ENCODE results near the gene PRSS12. TPM values are rescaled to one million over a fixed set of nuclear protein-coding genes. Genes with fewer than 3 reads are reported as not detected.

Gene PRSS12
- polyA plus RNA-seq, 1 of the 3 experiments (the other 2 are of a cell fraction) = 137 TPM

DNA sequence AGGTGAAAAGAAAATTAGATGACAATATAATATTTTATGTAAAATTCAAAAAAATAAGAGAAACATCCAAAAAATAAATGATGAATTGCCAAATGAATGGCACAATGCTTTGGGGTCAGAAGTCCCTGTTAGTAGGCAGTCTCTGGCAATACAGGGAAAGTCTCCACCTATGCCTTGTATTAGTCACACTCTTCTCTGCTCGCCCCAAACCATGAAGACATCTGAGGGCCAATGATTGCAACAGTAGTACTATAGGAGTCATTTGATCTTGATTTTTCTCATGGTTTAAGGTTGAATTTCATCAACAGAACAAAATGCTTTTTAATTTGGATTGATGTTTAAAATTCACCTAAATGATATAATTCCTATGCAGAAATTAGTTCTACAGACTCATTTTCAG is 3.9 kb upstream of the PRSS12 start (continued):
- TF ChIP-seq REST (IDR thresholded peaks at IDR 0.05; ENCODE audit: low read depth, low read length) (no peak), EP300 (IDR thresholded peaks at IDR 0.05; ENCODE audit: borderline replicate concordance in 1 of 2, low read depth in 1 of 2, low read length in 1 of 2) (no peak), MXI1 (IDR thresholded peaks at IDR 0.05; ENCODE audit: low read depth, low read length) (no peak), EZH2phosphoT487 (IDR thresholded peaks at IDR 0.05; ENCODE audit: borderline replicate concordance, low read depth) (no peak), GABPA (IDR thresholded peaks at IDR 0.05; ENCODE audit: low read depth) (no peak), FOSL2 (IDR thresholded peaks at IDR 0.05; ENCODE audit: borderline replicate concordance, low read depth) (no peak), YY1 (IDR thresholded peaks at IDR 0.05; ENCODE audit: low read depth) (no peak), MAX (IDR thresholded peaks at IDR 0.05; ENCODE audit: low read depth) (no peak)
- TF ChIP-seq, protein P1, sequence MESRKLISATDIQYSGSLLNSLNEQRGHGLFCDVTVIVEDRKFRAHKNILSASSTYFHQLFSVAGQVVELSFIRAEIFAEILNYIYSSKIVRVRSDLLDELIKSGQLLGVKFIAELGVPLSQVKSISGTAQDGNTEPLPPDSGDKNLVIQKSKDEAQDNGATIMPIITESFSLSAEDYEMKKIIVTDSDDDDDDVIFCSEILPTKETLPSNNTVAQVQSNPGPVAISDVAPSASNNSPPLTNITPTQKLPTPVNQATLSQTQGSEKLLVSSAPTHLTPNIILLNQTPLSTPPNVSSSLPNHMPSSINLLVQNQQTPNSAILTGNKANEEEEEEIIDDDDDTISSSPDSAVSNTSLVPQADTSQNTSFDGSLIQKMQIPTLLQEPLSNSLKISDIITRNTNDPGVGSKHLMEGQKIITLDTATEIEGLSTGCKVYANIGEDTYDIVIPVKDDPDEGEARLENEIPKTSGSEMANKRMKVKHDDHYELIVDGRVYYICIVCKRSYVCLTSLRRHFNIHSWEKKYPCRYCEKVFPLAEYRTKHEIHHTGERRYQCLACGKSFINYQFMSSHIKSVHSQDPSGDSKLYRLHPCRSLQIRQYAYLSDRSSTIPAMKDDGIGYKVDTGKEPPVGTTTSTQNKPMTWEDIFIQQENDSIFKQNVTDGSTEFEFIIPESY (IDR thresholded peaks at IDR 0.05; ENCODE audit: borderline replicate concordance, low read depth) = no peak

DNA sequence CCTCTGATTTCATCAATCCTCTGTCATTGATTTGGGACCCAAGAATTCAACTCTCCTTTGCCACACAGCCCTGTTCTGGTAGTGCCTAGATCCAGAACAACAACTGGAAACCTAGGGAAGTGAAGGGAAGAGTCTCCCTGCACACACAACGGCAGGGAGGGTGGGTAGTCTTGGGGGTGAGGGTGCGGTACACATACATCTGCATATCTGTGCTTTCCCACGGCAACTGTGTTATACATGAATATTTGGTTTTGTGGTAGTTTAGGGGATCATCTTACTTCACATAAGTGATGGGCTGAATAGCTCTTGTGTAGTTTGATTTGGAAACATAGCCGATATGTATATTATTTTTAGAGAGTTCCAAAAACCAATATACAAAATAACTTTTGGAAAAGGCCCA is 3.3 kb upstream of the PRSS12 start:
- Histone ChIP-seq H3K4me3 (ENCODE audit: low read depth in 2 of 2, low read length in 1 of 2) (no peak overlapping the region), H3K36me3 (replicated peaks in 1 of 2; ENCODE audit: control insufficient read depth in 1 of 2, insufficient read depth in 2 of 2, low read length in 1 of 2) (no peaks in the 10 kb centered on the region), H3F3A (replicated peaks; ENCODE audit: insufficient read depth) (peaks cover 9% of the 10 kb centered on the region), H2AFZ (ENCODE audit: low read depth) (no peak overlapping the region), H3K27ac (ENCODE audit: low read depth in 2 of 2, low read length in 1 of 2) (no peak overlapping the region), H3K9ac (no peak overlapping the region), H3K27me3 (ENCODE audit: insufficient read depth) (no peaks in the 10 kb centered on the region), H4K20me1 (ENCODE audit: insufficient read depth) (no peaks in the 10 kb centered on the region), H3K79me2 (ENCODE audit: insufficient read depth) (peaks cover 16% of the 10 kb centered on the region; the same call in 1 of the 2 replicates), H3K9me2 (no peaks in the 10 kb centered on the region), H3K4me1 (ENCODE audit: control insufficient read depth in 1 of 2, insufficient read depth in 2 of 2, low read depth in 1 of 2, low read length in 1 of 2) (peaks cover 3 to 12% of the 10 kb centered on the region in 2 experiments; a peak in 2 of 4 replicates), H3K9me3 (no peaks in the 10 kb centered on the region), H3K4me2 (no peak overlapping the region)
- TF ChIP-seq GABPA (IDR thresholded peaks at IDR 0.05; ENCODE audit: low read depth) (no peak), POLR2AphosphoS5 (IDR thresholded peaks at IDR 0.05; ENCODE audit: low read depth, low read length) (no peak), CTCF (IDR thresholded peaks at IDR 0.05) (no peak), RXRA (IDR thresholded peaks at IDR 0.05; ENCODE audit: borderline replicate concordance, low read depth) (no peak), NFIC (IDR thresholded peaks at IDR 0.05; ENCODE audit: borderline replicate concordance) (no peak), USF1 (IDR thresholded peaks at IDR 0.05; ENCODE audit: borderline replicate concordance, low read depth) (no peak), TEAD4 (IDR thresholded peaks at IDR 0.05; ENCODE audit: borderline replicate concordance, insufficient read depth) (no peak), GATA2 (CRISPR knock-in tag; IDR thresholded peaks at IDR 0.05) (no peak), RCOR1 (IDR thresholded peaks at IDR 0.05; ENCODE audit: low read length) (no peak), ELF1 (IDR thresholded peaks at IDR 0.05) (no peak), TAF1 (IDR thresholded peaks at IDR 0.05; ENCODE audit: borderline replicate concordance, low read depth, low read length) (no peak), CHD2 (IDR thresholded peaks at IDR 0.05; ENCODE audit: low read length, partially characterized antibody) (no peak), FOXJ3 (CRISPR knock-in tag; IDR thresholded peaks at IDR 0.05) (no peak), TCF12 (IDR thresholded peaks at IDR 0.05) (no peak)
- WGBS (ENCODE audit: low lambda C conversion rate) = 94% methylated on average over 4 of the region's 4 CpGs
- ChIA-PET CTCF (no interaction called here), POLR2A (no interaction called here)
- no peak for DNase-seq
